Right lung (tissue), 5 donors: ENCODE measurements around the gene DZIP1L. TPM values are rescaled to one million over a fixed set of nuclear protein-coding genes. Genes with fewer than 3 reads are reported as not detected.

Experiments used
- DNase-seq, 2 donors: peaks; one replicate each; pipeline ENCODE4 v3.0.0-alpha.2; 2013
- polyA plus RNA-seq, 5 donors: library from polyadenylated mRNA; unstranded; fragments of 120-200 nt; gene quantifications; one replicate each; pipeline versions ENCODE4 v1.2.1 to v1.2.3, GENCODE V29; 2013; ENCODE audit warnings: inconsistent platforms in 1 of 5, low replicate concordance in 1 of 5; ENCODE audit not compliant: insufficient read length in 5 of 5, insufficient read depth in 1 of 5

DZIP1L gene
- polyA plus RNA-seq, 5 donors = 16.1 to 21.8 (median 18.8) TPM

DNA sequence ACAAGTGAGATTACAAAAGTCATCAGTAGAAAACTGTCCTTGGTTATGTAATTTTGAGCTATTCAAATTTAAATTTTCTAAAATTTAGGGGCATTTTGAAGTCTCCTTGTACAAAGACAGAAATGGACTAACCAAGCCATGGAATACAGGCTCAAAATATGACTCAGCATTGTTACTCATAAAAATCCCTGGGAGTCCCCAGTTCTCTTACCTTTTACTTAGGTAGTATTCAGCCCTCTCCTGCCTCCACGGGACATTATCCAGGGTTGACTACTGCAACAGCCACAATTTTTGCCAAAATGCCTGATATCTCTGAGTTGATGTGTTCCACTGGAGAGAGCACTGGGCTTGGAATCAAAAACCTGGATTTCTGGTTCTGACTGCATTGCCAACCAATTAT, 80.5 kb downstream of the DZIP1L start:
- DNase-seq = no peak

DNA sequence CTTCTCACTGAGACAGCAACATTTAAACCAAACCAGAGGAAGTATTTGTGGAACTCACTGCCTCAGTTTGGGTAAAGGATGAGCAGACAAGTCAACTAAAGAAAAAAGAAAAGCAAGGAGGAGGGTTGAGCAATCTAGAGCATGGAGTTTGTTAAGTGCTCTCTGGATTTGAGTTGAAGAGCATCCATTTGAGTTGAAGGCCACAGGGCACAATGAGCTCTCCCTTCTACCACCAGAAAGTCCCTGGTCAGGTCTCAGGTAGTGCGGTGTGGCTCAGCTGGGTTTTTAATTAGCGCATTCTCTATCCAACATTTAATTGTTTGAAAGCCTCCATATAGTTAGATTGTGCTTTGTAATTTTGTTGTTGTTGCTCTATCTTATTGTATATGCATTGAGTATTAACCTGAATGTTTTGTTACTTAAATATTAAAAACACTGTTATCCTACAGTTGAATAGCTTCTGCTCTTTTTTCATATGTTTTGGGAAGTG, 82.2 kb downstream of the DZIP1L start:
- no peak for DNase-seq

DNA sequence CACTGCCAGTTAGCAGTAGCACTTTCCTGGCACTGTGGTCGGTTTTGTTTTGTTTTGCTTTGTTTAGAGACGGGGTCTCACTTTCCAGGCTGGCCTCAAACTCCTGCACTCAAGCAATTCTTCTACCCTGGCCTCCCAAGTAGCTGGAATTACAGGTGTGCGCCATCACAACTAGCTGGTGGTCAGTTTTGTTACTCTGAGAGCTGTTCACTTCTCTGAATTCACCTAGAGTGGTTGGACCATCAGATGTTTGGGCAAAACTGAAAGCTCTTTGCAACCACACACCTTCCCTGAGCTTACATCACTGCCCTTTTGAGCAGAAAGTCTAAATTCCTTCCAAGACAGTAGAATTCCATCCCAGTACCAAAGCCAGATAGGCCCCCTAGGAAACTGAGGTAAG, 82.8 kb downstream of the DZIP1L start:
- no peak for DNase-seq

DNA sequence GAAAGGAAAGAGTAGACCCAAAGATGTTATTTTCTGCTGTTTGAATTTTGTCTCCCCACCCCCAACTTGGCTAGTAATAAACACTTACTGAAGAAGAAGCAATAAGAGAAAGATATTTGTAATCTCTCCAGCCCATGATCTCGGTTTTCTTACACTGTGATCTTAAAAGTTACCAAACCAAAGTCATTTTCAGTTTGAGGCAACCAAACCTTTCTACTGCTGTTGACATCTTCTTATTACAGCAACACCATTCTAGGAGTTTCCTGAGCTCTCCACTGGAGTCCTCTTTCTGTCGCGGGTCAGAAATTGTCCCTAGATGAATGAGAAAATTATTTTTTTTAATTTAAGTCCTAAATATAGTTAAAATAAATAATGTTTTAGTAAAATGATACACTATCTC, 83.9 kb downstream of the DZIP1L start:
- no peak for DNase-seq

DNA sequence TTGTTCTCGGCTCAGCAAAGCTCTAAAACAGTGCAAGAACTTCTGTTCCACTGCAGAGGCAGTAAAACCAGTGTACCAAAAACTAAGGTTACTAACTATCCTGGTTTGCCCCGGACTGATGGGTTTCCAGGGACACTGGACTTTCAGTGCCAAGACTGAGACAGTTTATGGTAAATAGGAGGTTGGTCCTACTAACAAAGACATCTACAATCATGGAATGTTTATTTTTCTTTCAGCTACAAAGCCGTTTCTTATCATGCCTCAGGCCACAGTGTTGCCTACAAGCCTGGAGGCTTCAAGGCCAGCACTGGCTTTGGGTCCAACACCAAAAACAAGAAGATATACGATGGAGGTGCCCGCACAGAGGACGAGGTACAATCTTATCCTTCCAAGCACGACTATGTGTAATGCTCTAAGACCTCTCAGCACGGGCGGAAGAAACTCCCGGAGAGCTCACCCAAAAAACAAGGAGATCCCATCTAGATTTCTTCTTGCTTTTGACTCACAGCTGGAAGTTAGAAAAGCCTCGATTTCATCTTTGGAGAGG, 84.6 kb downstream of the DZIP1L start:
- DNase-seq = no peak

DNA sequence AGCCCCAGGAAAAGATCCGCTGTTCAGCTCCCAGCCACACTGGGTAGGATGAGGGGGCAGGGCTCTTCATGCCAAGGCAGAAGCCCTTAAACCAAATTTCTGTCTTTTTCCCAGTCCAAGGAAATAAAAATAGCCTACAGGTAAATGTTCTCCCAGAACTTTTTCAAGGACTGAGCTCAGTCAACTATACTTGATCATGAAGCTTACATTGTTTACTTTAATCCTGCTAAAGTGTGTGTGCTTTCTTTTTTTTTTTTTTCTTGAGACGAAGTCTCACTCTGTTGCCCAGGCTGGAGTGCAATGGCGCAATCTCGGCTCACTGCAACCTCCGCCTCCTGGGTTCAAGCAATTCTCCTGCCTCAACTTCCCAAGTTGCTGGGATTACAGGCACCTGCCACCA, 87.6 kb downstream of the DZIP1L start:
- no peak for DNase-seq

DNA sequence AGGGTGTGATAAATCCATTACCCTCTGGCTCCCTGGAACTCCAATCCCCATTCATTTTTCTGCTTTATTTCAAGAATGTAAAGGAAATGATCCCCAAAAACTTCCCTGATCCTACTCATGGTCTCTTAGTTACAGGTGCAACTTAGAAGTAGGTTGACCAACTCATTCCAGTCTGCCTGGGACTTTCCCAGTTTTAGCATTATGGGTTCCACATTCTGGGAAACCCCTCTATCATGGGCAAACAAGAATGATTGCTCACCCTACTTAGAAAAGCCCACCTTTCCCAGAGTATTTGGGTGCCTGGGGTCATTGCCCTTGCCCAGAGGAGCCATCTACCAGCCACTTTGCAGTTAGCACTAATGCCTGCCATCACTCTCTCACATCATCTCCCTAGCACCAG, 89.9 kb downstream of the DZIP1L start:
- DNase-seq = no peak

DNA sequence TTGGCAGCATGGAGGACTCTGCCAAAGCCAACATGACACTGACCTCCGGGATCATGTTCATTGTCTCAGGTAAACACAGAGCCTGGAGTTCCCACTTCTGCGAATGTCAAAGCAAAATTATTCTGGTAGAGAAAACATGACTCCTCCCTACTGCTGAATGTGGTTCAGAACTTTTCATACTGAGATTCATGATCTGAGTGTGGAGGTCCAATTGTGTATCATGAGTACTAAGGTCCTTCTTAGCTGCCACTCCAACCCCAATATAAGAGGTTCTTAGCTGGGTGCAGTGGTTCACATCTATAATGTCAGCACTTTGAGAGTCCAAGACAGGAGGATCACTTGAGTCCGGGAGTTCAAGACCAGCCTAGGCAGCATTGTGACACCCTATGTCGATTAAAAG, 91.7 kb downstream of the DZIP1L start:
- DNase-seq = no peak

DNA sequence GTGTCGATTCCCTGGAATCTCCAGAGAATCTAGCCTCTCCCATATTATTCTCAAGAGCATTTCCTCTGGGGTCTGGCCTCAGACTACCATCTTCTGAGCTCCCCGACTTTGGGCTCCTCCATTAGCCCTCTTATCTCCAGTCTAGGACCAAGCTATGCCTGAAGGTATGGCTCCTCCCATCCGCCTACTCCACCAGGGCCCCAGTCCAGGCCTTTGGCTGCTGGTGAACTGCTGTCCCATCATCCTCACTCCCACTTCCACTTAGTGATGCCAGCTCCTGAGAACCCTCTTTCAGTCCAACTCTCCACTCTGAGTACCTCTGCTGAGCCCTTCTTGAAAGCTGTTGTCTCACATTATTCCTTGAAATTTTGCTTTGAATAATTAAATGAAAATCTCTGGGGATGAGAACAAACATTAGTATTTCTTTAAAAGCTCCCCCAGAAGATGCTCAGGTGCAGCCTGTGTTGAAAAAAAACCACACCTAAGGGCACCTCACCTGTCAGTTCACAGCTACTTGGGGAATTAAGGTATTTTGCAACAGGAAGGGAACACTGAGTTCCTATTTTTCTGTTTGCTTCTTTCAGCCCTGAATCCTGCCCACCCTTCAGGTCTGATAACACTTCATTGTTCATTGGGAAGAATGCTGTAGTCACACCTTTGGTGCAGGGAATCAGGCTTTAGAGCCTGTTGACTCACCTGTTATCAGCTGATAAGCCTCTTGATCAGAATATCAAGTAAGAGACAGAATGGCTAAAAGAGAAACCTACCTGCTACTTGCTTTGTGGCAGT, 95.9 kb downstream of the DZIP1L start:
- DNase-seq = no peak

DNA sequence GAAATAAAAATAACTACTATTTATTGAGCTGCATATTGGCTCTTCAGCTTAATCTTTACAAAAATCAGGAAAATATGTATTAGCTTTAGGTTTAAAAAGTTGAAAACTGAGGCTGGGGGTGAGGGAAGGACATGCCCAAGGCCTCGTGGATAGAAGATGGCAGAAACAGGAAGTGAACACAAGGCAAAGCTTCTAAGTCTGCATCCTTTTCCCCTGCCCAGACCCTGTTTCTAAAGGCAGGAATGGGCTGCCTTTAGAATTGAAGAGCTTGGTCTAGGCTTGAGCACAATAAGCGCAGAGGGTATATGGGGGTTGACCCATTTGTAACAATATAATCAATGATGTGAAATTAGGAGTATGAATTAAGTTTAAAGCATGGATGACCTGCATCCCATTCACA, 99.3 kb downstream of the DZIP1L start:
- DNase-seq = no peak

DNA sequence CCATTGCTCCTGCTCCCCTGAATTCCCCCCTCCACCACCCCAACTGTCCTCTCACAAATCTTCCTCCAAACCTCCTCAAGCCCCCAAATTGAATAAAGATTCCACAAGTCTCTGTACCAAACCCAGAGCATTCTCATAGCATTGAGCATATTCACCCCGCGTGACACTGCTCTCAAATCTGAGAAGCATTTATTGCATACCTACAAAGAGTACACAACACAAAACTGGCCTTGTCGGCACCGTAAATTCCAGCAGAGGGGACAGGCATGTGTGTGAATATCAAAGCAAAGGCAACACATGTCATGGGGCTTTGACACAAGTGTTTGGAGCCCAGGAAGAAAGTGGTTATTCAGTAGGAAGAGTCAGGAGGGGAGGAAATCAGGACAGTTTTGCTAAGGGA, 102.9 kb downstream of the DZIP1L start:
- DNase-seq = no peak

Other genes with a start within 250 kb of the DZIP1L start
- 100 to 1,000 TPM in 1 of 5 donors, 10 to 100 TPM in 4; 51.3 to 142 (median 59.9) TPM for gene CLDN18, start 105.4 kb downstream of the DZIP1L start, polyA plus RNA-seq
- under 1 TPM; 0.21 to 0.63 (median 0.37) TPM for gene A4GNT, start 16.8 kb upstream of the DZIP1L start, polyA plus RNA-seq
- 10 to 100 TPM; 17.5 to 23.6 (median 21.1) TPM for gene DBR1, start 59.3 kb upstream of the DZIP1L start, polyA plus RNA-seq
- gene ARMC8, start 71.7 kb upstream of the DZIP1L start, polyA plus RNA-seq = 10 to 100 TPM; 37.2 to 59.3 (median 50.3) TPM
- 1 to 10 TPM; 2.3 to 5.6 (median 3.8) TPM for gene NME9, start 214.2 kb upstream of the DZIP1L start, polyA plus RNA-seq
- 10 to 100 TPM; 19.1 to 24.3 (median 19.5) TPM for gene MRAS, start 233.0 kb upstream of the DZIP1L start, polyA plus RNA-seq